Measurements from ENCODE around the gene SAMD13. TPM values are rescaled to one million over a fixed set of nuclear protein-coding genes. Genes with fewer than 3 reads are reported as not detected.

SAMD13 gene
- total RNA-seq, 1 donor, result under 0.01 TPM

GRCh38 chr1:84289169-84289785, 12.2 kb upstream of the SAMD13 start:
- Histone ChIP-seq H3K9me3 (ENCODE audit: low read depth, low read length) (no peaks in the 10 kb centered on the region), H3K4me2 (ENCODE audit: insufficient read depth, low read length) (no peak overlapping the region), H3K79me2 (ENCODE audit: insufficient read depth, low read length) (no peaks in the 10 kb centered on the region), H3K27me3 (ENCODE audit: insufficient read depth, low read length) (no peaks in the 10 kb centered on the region), H3K27ac (ENCODE audit: low read depth, low read length) (no peak overlapping the region), H3K4me1 (ENCODE audit: insufficient read depth, low read length) (no peaks in the 10 kb centered on the region), H3K4me3 (ENCODE audit: insufficient read depth, low read length) (no peak overlapping the region), H3K36me3 (ENCODE audit: insufficient read depth, low read length) (no peaks in the 10 kb centered on the region), H4K20me1 (ENCODE audit: insufficient read depth, low read length) (no peaks in the 10 kb centered on the region), H2AFZ (ENCODE audit: low read length) (no peak overlapping the region)
- DNase-seq (ENCODE audit: insufficient read length, low spot score, missing footprints), result no peak
- TF ChIP-seq CTCF (IDR thresholded peaks at IDR 0.05; ENCODE audit: extremely low read depth, low read depth, low read length), result no peak

GRCh38 chr1:84291882-84292655, 9.4 kb upstream of the SAMD13 start:
- Histone ChIP-seq H3K4me2 (ENCODE audit: insufficient read depth, low read length) (no peak overlapping the region), H3K27me3 (ENCODE audit: insufficient read depth, low read length) (no peaks in the 10 kb centered on the region), H4K20me1 (ENCODE audit: insufficient read depth, low read length) (no peaks in the 10 kb centered on the region), H3K4me3 (ENCODE audit: insufficient read depth, low read length) (no peak overlapping the region), H3K36me3 (ENCODE audit: insufficient read depth, low read length) (no peaks in the 10 kb centered on the region), H3K9me3 (ENCODE audit: low read depth, low read length) (no peaks in the 10 kb centered on the region), H2AFZ (ENCODE audit: low read length) (no peak overlapping the region), H3K79me2 (ENCODE audit: insufficient read depth, low read length) (no peaks in the 10 kb centered on the region), H3K4me1 (ENCODE audit: insufficient read depth, low read length) (no peaks in the 10 kb centered on the region), H3K27ac (ENCODE audit: low read depth, low read length) (no peak overlapping the region)
- no peak for TF ChIP-seq CTCF (IDR thresholded peaks at IDR 0.05; ENCODE audit: extremely low read depth, low read depth, low read length)
- no peak for DNase-seq (ENCODE audit: insufficient read length, low spot score, missing footprints)

GRCh38 chr1:84293766-84294165, 7.7 kb upstream of the SAMD13 start:
- no peaks in the 10 kb centered on the region for H3K9me3 ChIP-seq (ENCODE audit: low read depth, low read length)
- no peaks in the 10 kb centered on the region for H3K36me3 ChIP-seq (ENCODE audit: insufficient read depth, low read length)
- no peak for TF ChIP-seq CTCF (IDR thresholded peaks at IDR 0.05; ENCODE audit: extremely low read depth, low read depth, low read length)
- no peak overlapping the region for H3K4me2 ChIP-seq (ENCODE audit: insufficient read depth, low read length)
- no peaks in the 10 kb centered on the region for H4K20me1 ChIP-seq (ENCODE audit: insufficient read depth, low read length)
- H3K4me1 ChIP-seq (ENCODE audit: insufficient read depth, low read length), result no peaks in the 10 kb centered on the region
- no peaks in the 10 kb centered on the region for H3K79me2 ChIP-seq (ENCODE audit: insufficient read depth, low read length)
- H2AFZ ChIP-seq (ENCODE audit: low read length), result no peak overlapping the region
- no peaks in the 10 kb centered on the region for H3K27me3 ChIP-seq (ENCODE audit: insufficient read depth, low read length)
- no peak overlapping the region for H3K4me3 ChIP-seq (ENCODE audit: insufficient read depth, low read length)
- DNase-seq (ENCODE audit: insufficient read length, low spot score, missing footprints), result no peak
- H3K27ac ChIP-seq (ENCODE audit: low read depth, low read length), result no peak overlapping the region

GRCh38 chr1:84294751-84295150, 6.8 kb upstream of the SAMD13 start:
- Histone ChIP-seq H2AFZ (ENCODE audit: low read length) (no peak overlapping the region), H3K27ac (ENCODE audit: low read depth, low read length) (no peak overlapping the region), H3K4me2 (ENCODE audit: insufficient read depth, low read length) (no peak overlapping the region), H3K79me2 (ENCODE audit: insufficient read depth, low read length) (no peaks in the 10 kb centered on the region), H3K4me3 (ENCODE audit: insufficient read depth, low read length) (no peak overlapping the region), H3K36me3 (ENCODE audit: insufficient read depth, low read length) (no peaks in the 10 kb centered on the region), H3K4me1 (ENCODE audit: insufficient read depth, low read length) (peaks cover 4% of the 10 kb centered on the region), H3K9me3 (ENCODE audit: low read depth, low read length) (no peaks in the 10 kb centered on the region), H3K27me3 (ENCODE audit: insufficient read depth, low read length) (no peaks in the 10 kb centered on the region), H4K20me1 (ENCODE audit: insufficient read depth, low read length) (no peaks in the 10 kb centered on the region)
- no peak for TF ChIP-seq CTCF (IDR thresholded peaks at IDR 0.05; ENCODE audit: extremely low read depth, low read depth, low read length)
- no peak for DNase-seq (ENCODE audit: insufficient read length, low spot score, missing footprints)

All from osteoblast (primary cell).